GM11168 (cell line): Measurements from ENCODE around the gene TNS3.

Experiments
- in situ Hi-C: fragments of 300-500 bp; cut with MboI; formaldehyde crosslinking; loops from one replicate; pipeline ENCODE4 v1.12.0; 2022; ENCODE audit warnings: low sequenced_read_pairs; ENCODE audit not compliant: unreplicated experiment

Gene TNS3

GRCh38 chr7:47232751-47233412 lies 349.0 kb downstream of the TNS3 start:
- in situ Hi-C loops, result no loop called here

DNA sequence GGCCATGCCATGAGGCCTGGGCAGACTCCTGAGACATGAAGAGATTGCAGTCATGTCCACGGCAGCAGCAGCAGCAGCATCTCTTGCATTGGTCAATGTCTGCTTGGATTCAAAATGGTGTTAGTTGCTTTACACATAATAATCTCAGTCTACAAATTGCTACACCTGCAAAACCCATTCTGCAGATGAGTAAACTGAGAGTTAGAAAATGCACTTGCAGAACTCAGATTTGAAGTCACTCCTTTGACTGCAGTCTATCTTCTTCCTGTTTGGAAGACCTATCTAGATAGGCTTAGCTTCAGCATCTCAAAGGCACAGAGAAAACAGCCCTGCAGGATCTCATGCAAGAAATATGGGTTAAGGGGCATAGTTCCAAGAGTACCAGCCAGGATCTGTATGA lies 350.3 kb downstream of the TNS3 start:
- in situ Hi-C loops, result no loop called here

DNA sequence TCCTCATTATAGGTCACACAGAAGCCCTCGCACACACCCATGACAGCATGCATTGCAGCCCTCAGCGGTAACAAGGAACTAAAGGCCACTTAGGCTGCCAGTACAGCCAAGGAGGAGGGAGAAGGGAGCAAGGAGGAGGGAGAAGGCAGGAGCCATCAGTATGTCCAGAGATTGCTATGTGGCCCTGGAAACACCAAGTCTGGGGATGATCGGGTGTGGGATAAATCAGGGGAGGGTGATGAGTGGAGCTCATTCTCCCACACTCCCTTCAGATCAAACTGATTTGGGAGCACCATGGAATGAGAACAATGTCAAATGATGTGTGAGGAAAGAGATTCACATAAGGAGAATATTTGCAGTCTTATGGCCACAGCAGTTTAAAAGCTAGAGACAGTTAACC lies 350.9 kb downstream of the TNS3 start:
- in situ Hi-C loops, result no loop called here

DNA sequence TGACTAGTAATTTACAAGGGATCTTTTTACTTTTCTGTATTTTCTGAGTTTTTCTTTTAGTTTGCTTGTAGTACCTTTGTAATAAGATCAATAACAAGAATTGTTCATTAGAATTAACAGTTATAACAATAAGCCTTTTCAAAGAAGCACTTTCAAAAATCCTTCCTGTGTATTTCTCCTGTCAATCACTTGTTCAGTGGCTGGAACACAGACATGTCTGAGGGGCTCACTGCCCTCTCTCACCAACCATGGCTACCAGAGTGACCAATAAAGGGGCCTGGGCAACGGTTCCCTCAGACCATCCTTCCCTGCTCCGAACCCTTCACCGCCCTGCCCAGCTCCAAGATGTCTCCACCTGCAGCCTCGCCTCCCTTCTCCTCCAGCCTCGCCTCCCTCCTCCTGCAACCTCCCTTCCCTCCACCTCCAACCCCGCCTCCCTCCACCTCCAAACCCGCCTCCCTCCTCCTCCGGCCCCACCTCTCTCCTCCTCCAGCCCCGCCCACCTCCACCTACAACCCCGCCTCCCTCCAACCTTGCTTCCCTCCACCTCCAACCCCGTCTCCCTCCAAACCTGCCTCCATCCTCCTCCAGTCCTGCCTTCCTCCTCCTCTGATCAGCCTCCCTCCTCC lies 353.4 kb downstream of the TNS3 start:
- in situ Hi-C loops, result no loop called here

- in situ Hi-C loops, result no loop called here
Measured at GRCh38 chr7:47227762-47228177, 354.1 kb downstream of the TNS3 start.

DNA sequence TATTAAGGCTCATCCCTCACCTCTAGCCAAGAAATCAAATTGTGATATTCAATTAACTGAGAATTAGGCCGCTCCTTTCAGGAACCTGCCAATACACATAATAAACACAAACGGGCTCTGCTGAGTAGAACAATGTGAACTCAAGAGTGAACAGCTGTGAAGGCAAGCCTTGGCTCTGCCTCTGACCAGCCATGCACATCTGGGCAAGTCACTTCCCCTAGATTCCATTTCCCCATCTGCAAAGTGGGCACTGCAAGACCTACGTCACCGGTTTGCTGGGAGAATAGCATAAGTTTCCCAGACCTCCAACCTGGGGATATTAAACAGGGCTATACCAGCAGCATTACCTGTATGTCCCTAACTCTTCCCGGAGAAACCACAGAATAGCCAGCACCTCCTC lies 355.2 kb downstream of the TNS3 start:
- in situ Hi-C loops, result no loop called here

DNA sequence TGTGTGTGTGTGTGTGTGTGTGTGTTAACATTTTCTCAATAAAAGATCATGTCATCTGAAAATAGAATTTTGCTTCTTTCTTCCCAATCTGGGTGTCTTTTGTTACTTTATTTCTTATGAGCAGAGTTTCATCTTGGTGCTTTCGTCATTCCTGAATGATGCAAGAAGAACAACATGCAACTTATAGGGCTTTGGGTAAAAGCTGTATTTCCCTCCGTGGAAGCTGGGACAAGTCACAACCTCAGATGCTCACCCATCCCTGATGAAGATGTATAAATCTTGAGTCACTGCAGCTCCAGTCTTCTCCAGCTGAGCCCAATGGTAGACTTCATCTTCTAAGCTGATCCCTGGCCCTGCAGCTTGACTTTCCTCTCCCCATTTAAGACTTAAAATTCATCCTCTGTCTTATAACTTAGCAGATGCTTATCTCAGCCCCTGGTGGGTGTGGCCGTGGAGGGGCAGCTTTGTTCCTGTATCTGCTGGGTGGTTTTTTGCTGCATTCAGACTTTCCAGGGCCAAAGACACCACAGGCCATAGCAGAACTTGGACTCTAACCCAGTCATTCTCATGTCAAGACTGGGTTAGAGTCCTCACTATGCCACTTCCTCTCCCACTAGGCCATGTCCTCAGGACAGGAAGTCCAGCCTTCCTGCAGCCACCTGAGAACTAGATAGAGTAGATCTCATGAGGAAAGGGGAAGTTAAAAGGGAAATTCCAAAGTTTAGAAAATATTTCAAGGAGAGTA lies 356.4 kb downstream of the TNS3 start:
- in situ Hi-C loops, result no loop called here
